ENCODE data around the gene RAET1E.

RAET1E gene

DNA sequence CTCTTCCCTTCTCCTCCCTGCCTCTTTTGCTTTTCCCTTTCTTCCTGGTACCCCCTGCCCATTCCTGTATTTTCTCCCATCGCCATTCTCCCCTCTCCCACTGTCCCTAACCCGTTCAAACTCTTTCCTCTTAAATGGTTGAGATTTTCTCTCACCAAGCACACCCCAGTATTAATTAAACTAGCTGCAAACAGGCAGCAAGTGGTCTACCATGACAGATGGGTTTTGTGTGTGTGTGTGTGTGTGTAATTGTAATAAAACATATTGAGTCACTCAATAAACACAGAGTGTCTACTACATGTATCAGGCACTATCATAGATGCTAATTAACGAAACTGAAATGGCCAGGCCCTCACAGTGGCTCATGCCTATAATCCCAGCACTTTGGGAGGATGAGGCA lies 6.7 kb downstream of the RAET1E start:
- H3K4me3 ChIP-seq (replicated peaks; ENCODE audit: low read depth, low read length): no peak overlapping the region
- TF ChIP-seq, protein P1, sequence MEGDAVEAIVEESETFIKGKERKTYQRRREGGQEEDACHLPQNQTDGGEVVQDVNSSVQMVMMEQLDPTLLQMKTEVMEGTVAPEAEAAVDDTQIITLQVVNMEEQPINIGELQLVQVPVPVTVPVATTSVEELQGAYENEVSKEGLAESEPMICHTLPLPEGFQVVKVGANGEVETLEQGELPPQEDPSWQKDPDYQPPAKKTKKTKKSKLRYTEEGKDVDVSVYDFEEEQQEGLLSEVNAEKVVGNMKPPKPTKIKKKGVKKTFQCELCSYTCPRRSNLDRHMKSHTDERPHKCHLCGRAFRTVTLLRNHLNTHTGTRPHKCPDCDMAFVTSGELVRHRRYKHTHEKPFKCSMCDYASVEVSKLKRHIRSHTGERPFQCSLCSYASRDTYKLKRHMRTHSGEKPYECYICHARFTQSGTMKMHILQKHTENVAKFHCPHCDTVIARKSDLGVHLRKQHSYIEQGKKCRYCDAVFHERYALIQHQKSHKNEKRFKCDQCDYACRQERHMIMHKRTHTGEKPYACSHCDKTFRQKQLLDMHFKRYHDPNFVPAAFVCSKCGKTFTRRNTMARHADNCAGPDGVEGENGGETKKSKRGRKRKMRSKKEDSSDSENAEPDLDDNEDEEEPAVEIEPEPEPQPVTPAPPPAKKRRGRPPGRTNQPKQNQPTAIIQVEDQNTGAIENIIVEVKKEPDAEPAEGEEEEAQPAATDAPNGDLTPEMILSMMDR (IDR thresholded peaks at IDR 0.05; ENCODE audit: low read length, missing control alignments): no peak
- DNase-seq (ENCODE audit: low read depth): no peak

DNA sequence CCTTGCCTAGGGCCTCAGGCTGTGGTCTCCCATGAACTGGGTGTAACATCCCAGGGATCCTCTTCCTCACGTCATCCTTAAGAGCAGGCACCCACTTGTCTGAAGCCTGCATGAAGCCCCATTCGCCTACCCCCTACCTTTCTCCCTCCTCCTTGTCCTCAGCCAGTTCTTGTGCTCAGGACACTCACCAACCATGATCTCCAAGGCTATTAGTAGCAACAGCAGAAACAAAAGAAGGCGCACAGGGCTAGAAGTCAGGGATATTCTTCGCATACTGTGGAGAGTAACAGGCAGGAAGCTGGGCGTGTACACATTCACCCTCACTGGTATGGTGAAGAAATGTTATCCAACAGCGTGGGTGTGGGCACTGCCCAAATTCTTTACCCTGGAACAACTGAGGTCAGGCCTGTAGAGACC lies 7.3 kb downstream of the RAET1E start:
- no peak for DNase-seq (ENCODE audit: low read depth)
- H3K4me3 ChIP-seq (replicated peaks; ENCODE audit: low read depth, low read length): no peak overlapping the region
- TF ChIP-seq, protein P1 (IDR thresholded peaks at IDR 0.05; ENCODE audit: low read length, missing control alignments): no peak

DNA sequence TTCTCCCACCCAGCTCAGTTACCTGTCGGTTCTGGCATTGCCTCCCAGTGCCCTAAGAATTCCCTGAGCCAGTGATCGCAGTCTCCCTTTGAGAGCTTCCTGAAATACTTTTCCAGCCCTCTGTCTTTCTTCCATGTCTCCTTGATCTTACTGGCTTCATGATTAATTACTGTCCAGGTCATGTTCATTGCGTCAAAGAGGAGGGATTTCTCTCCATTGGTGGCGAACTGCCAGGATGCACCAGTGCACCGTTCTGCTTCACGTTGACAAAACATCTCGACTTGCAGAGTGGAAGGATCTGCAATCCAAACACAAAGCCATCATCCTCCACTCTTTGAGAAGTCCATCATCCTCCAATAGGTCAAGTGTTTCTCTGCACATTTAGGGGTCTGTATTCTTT lies 8.6 kb downstream of the RAET1E start:
- peak; percentile 26 for DNase-seq (ENCODE audit: low read depth)
- no peak overlapping the region for H3K4me3 ChIP-seq (replicated peaks; ENCODE audit: low read depth, low read length)
- TF ChIP-seq, protein P1 (IDR thresholded peaks at IDR 0.05; ENCODE audit: low read length, missing control alignments): no peak

DNA sequence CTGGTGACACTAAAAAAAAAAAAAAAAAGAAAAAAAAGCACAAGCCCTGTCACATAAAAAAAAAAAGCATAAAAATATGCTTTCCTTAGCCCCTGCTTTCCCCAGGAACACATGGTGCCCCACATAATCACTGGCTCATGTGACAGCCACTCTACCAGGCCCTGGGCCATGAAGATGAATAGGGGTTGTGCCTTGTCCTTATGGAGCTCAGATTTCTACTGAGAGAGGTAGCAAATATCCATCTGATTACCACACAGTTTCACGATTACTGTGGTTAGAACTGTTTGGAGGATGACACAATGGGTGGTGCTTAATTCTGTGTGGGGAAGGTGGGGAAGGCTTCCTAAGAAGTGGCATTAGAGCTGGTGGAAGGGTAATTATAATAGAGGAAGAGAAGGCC lies 9.3 kb downstream of the RAET1E start:
- TF ChIP-seq, protein P1 (IDR thresholded peaks at IDR 0.05; ENCODE audit: low read length, missing control alignments): no peak
- DNase-seq (ENCODE audit: low read depth): no peak
- H3K4me3 ChIP-seq (replicated peaks; ENCODE audit: low read depth, low read length): no peak overlapping the region

DNA sequence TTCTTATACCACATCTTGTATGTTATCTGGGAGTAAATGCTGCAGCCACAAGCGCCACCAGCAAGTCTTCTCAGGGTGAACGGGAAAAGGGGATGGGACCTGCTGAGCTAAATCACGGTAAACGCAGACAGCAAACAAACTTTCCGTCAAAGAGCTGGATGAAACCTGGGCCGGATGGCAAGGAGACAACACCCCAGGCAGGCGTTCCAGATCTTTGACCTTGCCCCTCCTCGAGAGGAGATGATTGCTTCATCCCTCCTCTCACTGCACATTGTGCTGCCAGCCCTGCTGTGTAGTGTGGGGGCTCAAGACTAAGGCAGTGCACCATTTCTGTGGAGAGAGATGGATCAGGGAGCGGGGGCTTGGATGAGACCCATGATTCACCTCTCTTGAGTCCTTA lies 9.8 kb downstream of the RAET1E start:
- DNase-seq (ENCODE audit: low read depth): no peak
- TF ChIP-seq, protein P1 (IDR thresholded peaks at IDR 0.05; ENCODE audit: low read length, missing control alignments): no peak
- no peak overlapping the region for H3K4me3 ChIP-seq (replicated peaks; ENCODE audit: low read depth, low read length)

DNA sequence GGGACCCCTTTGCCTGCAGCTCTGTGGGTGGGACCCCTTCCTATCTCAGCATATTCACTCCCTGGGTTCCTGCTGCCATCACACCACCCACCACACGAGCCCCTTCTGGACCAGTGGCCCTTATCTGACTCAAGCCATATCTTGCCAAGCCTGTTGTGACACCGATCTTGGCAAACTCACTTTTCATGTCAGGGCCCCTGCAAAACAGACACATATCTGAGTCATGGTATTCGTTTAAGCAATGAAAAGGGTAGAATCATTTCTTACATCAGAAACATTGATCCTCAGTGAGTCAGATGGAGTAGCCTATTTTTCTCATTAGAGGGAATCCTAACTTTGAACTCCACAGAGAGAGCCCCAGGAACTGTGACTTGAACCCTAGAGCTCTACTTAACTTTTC lies 10.6 kb downstream of the RAET1E start:
- peak; percentile 57 for DNase-seq (ENCODE audit: low read depth)
- TF ChIP-seq, protein P1 (IDR thresholded peaks at IDR 0.05; ENCODE audit: low read length, missing control alignments): no peak
- no peak overlapping the region for H3K4me3 ChIP-seq (replicated peaks; ENCODE audit: low read depth, low read length)

DNA sequence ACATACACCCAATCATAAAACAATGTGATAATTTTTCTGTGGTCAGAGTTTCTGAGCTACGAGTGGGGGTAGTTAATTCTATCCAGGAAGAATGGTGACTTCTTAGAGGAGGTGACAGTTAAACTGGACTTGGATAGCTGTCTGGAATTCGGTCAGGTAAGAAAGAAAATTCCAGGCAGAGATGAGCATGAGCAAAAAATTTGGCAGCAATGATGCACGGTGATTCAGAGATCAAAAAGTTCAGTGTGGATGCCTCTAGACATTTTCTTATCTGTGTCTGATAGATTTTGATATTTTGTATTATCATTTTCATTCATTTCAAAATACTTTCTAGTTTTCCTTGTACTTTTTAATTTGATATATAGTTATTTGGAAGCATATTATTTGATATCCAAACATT lies 12.0 kb downstream of the RAET1E start:
- no peak overlapping the region for H3K4me3 ChIP-seq (replicated peaks; ENCODE audit: low read depth, low read length)
- TF ChIP-seq, protein P1 (IDR thresholded peaks at IDR 0.05; ENCODE audit: low read length, missing control alignments): no peak

More for the DNA sequence above, 12.0 kb downstream of the RAET1E start:
- DNase-seq (ENCODE audit: low read depth): no peak

All from fibroblast of pulmonary artery (primary cell).